ENCODE data around the gene FAM43A. TPM values are rescaled to one million over a fixed set of nuclear protein-coding genes. Genes with fewer than 3 reads are reported as not detected.
A peak's percentile ranks its signal among the peaks of the same experiment; 100 is the strongest.

The FAM43A gene
- polyA plus RNA-seq, 2 of the 4 experiments (the other 2 are of a cell fraction): 0.89 to 2.3 TPM

- Histone ChIP-seq H3K4me1 (peaks cover 34% of the 10 kb centered on the region), H3K27ac (peak overlapping the region; percentile 36 to 89; a peak in 5 of 6 replicates), H3K4me3 (peak overlapping the region; percentile 55; the same call in 2 of the 3 replicates), H3K4me2 (peak overlapping the region; percentile 99), H3K9me3 (no peaks in the 10 kb centered on the region)
- no peak for TF ChIP-seq ZSCAN20 (CRISPR knock-in tag; IDR thresholded peaks at IDR 0.05)
- TF ChIP-seq TFCP2L1 (CRISPR knock-in tag; IDR thresholded peaks at IDR 0.05): no peak
- no peak for TF ChIP-seq USF2 (IDR thresholded peaks at IDR 0.05)
- TF ChIP-seq RARB (CRISPR knock-in tag; IDR thresholded peaks at IDR 0.05): no peak
- TF ChIP-seq HMGXB4 (CRISPR knock-in tag; IDR thresholded peaks at IDR 0.05; ENCODE audit: borderline replicate concordance): no peak
- TF ChIP-seq POLR2AphosphoS2 (conservative IDR thresholded peaks at IDR 0.05; ENCODE audit: low read length): no peak
- no peak for TF ChIP-seq CHD4 (IDR thresholded peaks at IDR 0.05; ENCODE audit: borderline replicate concordance)
- no peak for TF ChIP-seq BHLHE40 (IDR thresholded peaks at IDR 0.05; ENCODE audit: low read depth, low read length)
- TF ChIP-seq CHD2 (IDR thresholded peaks at IDR 0.05; ENCODE audit: low read length, partially characterized antibody): no peak
- TF ChIP-seq HEYL (CRISPR knock-in tag; IDR thresholded peaks at IDR 0.05): no peak
- no peak for TF ChIP-seq HOXA7 (CRISPR knock-in tag; IDR thresholded peaks at IDR 0.05)
- TF ChIP-seq NPAS2 (CRISPR knock-in tag; IDR thresholded peaks at IDR 0.05; ENCODE audit: borderline replicate concordance): no peak
- TF ChIP-seq MAX (IDR thresholded peaks at IDR 0.05): no peak
- TF ChIP-seq HOXB5 (CRISPR knock-in tag; IDR thresholded peaks at IDR 0.05): no peak
- DNase-seq (ENCODE audit: low read depth in 1 of 2, low spot score in 1 of 2): no peak
- POLR2A ChIA-PET: interaction anchor here (1.6 to 2.9 kb wide), 4 partner anchors 17 to 182 kb away, joined by 4 to 28 read pairs (median 6); partner anchors contain the start of gene LSG1
- no peak for ATAC-seq
- no peak for FAIRE-seq
- 73% methylated on average over 8 of the region's 16 CpGs for WGBS (ENCODE audit: missing lambda C conversion rate)
- CTCF ChIA-PET: interaction anchor here (0.7 to 5.5 kb wide), 19 partner anchors 11 to 583 kb away, joined by 3 to 30 read pairs (median 4); partner anchors contain the start of genes LSG1 and XXYLT1
Measured at GRCh38 chr3:194688200-194688740, 2.6 kb downstream of the FAM43A start.

- DNase-seq (ENCODE audit: low read depth in 1 of 2, low spot score in 1 of 2) (no peak), ATAC-seq (no peak), FAIRE-seq (no peak)
- Histone ChIP-seq H3K27ac (no peak overlapping the region), H3K4me1 (peaks cover 34% of the 10 kb centered on the region), H3K9me3 (no peaks in the 10 kb centered on the region), H3K4me2 (no peak overlapping the region; the same call in 2 of the 3 replicates), H3K4me3 (no peak overlapping the region)
- TF ChIP-seq BHLHE40 (IDR thresholded peaks at IDR 0.05; ENCODE audit: low read depth, low read length) (no peak), E2F6 (IDR thresholded peaks at IDR 0.05; ENCODE audit: borderline replicate concordance, low read depth) (no peak), ZC3H11A (IDR thresholded peaks at IDR 0.05) (no peak), EP300 (IDR thresholded peaks at IDR 0.05) (no peak), FOSL2 (IDR thresholded peaks at IDR 0.05) (no peak), FOSL2 (CRISPR knock-in tag; IDR thresholded peaks at IDR 0.05) (no peak), SMC3 (IDR thresholded peaks at IDR 0.05) (no peak), BCL3 (IDR thresholded peaks at IDR 0.05) (no peak), HEYL (CRISPR knock-in tag; IDR thresholded peaks at IDR 0.05) (no peak), ESRRA (IDR thresholded peaks at IDR 0.05; ENCODE audit: borderline replicate concordance, low read length) (no peak), RNF2 (IDR thresholded peaks at IDR 0.05; ENCODE audit: borderline replicate concordance, low read depth) (no peak), CBX2 (IDR thresholded peaks at IDR 0.05; ENCODE audit: borderline replicate concordance, low read depth) (no peak), PBX3 (IDR thresholded peaks at IDR 0.05) (no peak), KDM1A (IDR thresholded peaks at IDR 0.05; ENCODE audit: low read depth) (no peak), SREBF2 (IDR thresholded peaks at IDR 0.05) (no peak), RAD21 (conservative IDR thresholded peaks at IDR 0.05 in 1 of 2, IDR thresholded peaks at IDR 0.05 in 1 of 2) (no peak), POLR2AphosphoS2 (conservative IDR thresholded peaks at IDR 0.05; ENCODE audit: low read length) (no peak), CHD4 (IDR thresholded peaks at IDR 0.05; ENCODE audit: borderline replicate concordance) (no peak), RFX5 (IDR thresholded peaks at IDR 0.05) (no peak), EHF (CRISPR knock-in tag; IDR thresholded peaks at IDR 0.05) (no peak)
- CTCF ChIA-PET: interaction anchor here (1.6 to 5.5 kb wide), 3 partner anchors 18 to 433 kb away, joined by 5 to 30 read pairs (median 6); partner anchors contain the start of gene LSG1
- 97% methylated on average over 6 of the region's 6 CpGs for WGBS (ENCODE audit: missing lambda C conversion rate)
- POLR2A ChIA-PET: no interaction called here
Measured at GRCh38 chr3:194688946-194689345, 3.3 kb downstream of the FAM43A start.

Measured in A549 (cell line).